Central memory CD4-positive, alpha-beta T cell (primary cell): ENCODE results near the gene STXBP4.

Experiments used
- DNase-seq: peaks from one replicate; pipeline ENCODE4 v3.0.0; 2022

STXBP4 gene

GRCh38 chr17:55175788-55176427 is 207.3 kb downstream of the STXBP4 start:
- no peak for DNase-seq

- no peak for DNase-seq
Observed at GRCh38 chr17:55177159-55177854, 208.7 kb downstream of the STXBP4 start.

- no peak for DNase-seq
Observed at GRCh38 chr17:55177855-55178217, 209.3 kb downstream of the STXBP4 start.

GRCh38 chr17:55186937-55187770 is 218.6 kb downstream of the STXBP4 start:
- DNase-seq, result no peak

GRCh38 chr17:55190748-55191147 is 222.2 kb downstream of the STXBP4 start:
- DNase-seq, result no peak

- DNase-seq, result no peak
Observed at GRCh38 chr17:55198690-55199370, 230.3 kb downstream of the STXBP4 start.

- no peak for DNase-seq
Observed at GRCh38 chr17:55200904-55201303, 232.3 kb downstream of the STXBP4 start.

GRCh38 chr17:55201308-55201932 is 232.9 kb downstream of the STXBP4 start:
- no peak for DNase-seq

- no peak for DNase-seq
Observed at GRCh38 chr17:55202896-55203295, 234.3 kb downstream of the STXBP4 start.

- DNase-seq, result no peak
Observed at GRCh38 chr17:55208078-55208812, 239.7 kb downstream of the STXBP4 start.

GRCh38 chr17:55210292-55210691 is 241.7 kb downstream of the STXBP4 start:
- DNase-seq, result no peak

GRCh38 chr17:55212880-55213279 is 244.3 kb downstream of the STXBP4 start:
- DNase-seq, result no peak

- no peak for DNase-seq
Observed at GRCh38 chr17:55215711-55216110, 247.1 kb downstream of the STXBP4 start.

- DNase-seq, result no peak
Observed at GRCh38 chr17:55216888-55217287, 248.3 kb downstream of the STXBP4 start.

GRCh38 chr17:55219459-55219858 is 250.9 kb downstream of the STXBP4 start:
- DNase-seq, result no peak

GRCh38 chr17:55219934-55220333 is 251.4 kb downstream of the STXBP4 start:
- DNase-seq, result no peak
